Measurements from ENCODE around the gene KRTAP4-12.
"Not testable (repeated sequence)": the region's sequence is repeated elsewhere in the genome, so short reads cannot be mapped to it uniquely, and the experiment has no call there.

Gene KRTAP4-12

DNA sequence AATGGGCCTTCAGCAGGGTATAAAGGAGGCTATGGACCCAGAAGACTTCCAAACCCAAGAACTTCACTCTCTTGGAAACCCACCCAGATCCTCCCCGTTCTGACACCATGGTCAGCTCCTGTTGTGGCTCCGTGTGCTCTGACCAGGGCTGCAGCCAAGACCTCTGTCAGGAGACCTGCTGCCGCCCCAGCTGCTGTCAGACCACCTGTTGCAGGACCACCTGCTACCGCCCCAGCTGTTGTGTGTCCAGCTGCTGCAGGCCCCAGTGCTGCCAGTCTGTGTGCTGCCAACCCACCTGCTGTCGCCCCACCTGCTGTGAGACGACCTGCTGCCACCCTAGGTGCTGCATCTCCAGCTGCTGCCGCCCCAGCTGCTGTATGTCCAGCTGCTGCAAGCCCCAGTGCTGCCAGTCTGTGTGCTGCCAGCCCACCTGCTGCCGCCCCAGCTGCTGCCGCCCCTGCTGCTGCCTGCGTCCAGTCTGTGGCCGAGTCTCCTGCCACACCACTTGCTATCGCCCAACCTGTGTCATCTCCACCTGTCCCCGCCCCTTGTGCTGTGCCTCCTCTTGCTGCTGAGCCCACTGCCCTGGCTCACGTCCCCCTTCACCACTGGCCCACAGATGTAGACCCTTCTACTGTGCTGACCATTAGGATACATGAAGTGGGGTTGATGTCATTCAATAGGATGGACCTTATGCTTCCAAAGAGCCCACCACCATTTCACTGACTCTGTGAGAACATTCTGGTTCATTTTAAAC lies 39.7 kb downstream of the KRTAP4-12 start, which contains the start of gene KRTAP4-7:
Gene KRTAP4-7, plus strand, starts transcription at position 51 of the 757 bp plus-strand sequence. Its CDS starts 57 bp downstream, at position 108.
- not testable (repeated sequence) for H3K36me3 ChIP-seq (ENCODE audit: control insufficient read depth, insufficient read depth, low read length); H3K4me1 ChIP-seq (ENCODE audit: control insufficient read depth, insufficient read depth, low read length); H3K9ac ChIP-seq (ENCODE audit: low read depth, low read length); H3K27me3 ChIP-seq (ENCODE audit: control insufficient read depth, insufficient read depth, low read length); H3K27ac ChIP-seq (ENCODE audit: low read depth, low read length); H3K4me3 ChIP-seq (ENCODE audit: low read depth, low read length); H3K9me3 ChIP-seq (ENCODE audit: control insufficient read depth, insufficient read depth, low read length)

DNA sequence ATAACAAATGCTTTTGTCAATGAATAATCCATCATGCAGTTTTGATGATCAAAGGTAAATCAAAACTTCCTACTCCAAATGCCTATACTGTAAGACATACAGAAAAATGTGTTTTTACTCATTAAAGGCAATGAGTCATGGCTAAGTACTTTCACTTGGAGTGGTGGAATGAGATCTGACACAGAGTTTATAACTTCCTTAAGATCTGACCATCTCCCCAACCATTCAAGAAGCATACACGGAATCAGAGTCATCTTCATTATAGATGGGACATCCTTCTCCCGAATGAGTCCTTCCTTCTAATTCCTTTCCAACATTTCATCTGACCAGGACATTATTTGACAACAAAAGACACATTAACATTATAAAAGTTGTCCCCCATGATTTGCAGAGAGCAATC lies 40.6 kb downstream of the KRTAP4-12 start:
- not testable (repeated sequence) for H3K9me3 ChIP-seq (ENCODE audit: control insufficient read depth, insufficient read depth, low read length); H3K4me1 ChIP-seq (ENCODE audit: control insufficient read depth, insufficient read depth, low read length); H3K4me3 ChIP-seq (ENCODE audit: low read depth, low read length); H3K27ac ChIP-seq (ENCODE audit: low read depth, low read length); H3K9ac ChIP-seq (ENCODE audit: low read depth, low read length); H3K36me3 ChIP-seq (ENCODE audit: control insufficient read depth, insufficient read depth, low read length); H3K27me3 ChIP-seq (ENCODE audit: control insufficient read depth, insufficient read depth, low read length)

DNA sequence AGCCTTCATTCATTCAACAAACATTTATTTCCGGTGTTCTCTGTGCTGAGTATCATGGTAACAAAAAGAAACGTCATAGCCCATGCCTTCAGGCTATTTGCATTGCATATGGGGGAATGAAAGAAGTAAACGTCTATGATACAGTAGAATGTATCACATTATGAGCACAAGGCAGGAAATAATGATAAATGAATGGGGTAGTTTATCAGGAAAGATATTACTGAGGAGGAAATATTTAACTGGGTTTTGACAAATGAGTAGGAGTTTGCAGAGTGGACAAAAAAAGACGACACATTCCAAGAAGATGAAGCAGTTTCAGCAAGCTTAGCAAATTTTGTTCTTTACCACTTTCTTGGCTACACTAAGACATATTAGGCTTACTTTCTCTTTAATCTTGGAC lies 41.4 kb downstream of the KRTAP4-12 start:
- Histone ChIP-seq H3K9me3 (ENCODE audit: control insufficient read depth, insufficient read depth, low read length) (no peaks in the 10 kb centered on the region), H3K4me1 (ENCODE audit: control insufficient read depth, insufficient read depth, low read length) (no peaks in the 10 kb centered on the region), H3K27ac (ENCODE audit: low read depth, low read length) (no peak overlapping the region), H3K27me3 (ENCODE audit: control insufficient read depth, insufficient read depth, low read length) (no peaks in the 10 kb centered on the region), H3K4me3 (ENCODE audit: low read depth, low read length) (no peak overlapping the region), H3K36me3 (ENCODE audit: control insufficient read depth, insufficient read depth, low read length) (no peaks in the 10 kb centered on the region), H3K9ac (ENCODE audit: low read depth, low read length) (no peak overlapping the region)

DNA sequence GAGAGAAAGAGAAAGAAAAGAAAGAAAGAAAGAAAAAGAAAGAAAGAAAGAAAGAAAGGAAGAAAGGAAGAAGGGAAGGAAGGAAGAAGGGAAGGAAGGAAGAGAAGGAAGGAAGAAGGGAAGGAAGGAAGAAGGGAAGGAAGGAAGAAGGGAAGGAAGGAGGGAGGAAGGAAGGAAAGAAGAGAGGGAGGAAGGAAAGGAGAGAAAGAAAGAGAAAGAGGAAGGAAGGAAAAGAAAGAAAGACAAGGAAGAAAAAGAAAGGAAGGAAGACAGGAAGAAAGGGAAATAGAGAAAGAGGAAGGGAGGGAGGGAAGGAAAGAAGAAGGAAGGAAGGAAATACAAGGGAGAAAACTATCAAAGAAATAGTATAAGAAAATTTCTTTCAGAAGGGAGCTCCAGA lies 47.2 kb downstream of the KRTAP4-12 start:
- H3K27me3 ChIP-seq (ENCODE audit: control insufficient read depth, insufficient read depth, low read length), result no peaks in the 10 kb centered on the region
- H3K4me1 ChIP-seq (ENCODE audit: control insufficient read depth, insufficient read depth, low read length), result no peaks in the 10 kb centered on the region
- H3K9me3 ChIP-seq (ENCODE audit: control insufficient read depth, insufficient read depth, low read length), result no peaks in the 10 kb centered on the region
- H3K9ac ChIP-seq (ENCODE audit: low read depth, low read length), result no peak overlapping the region
- no peak overlapping the region for H3K4me3 ChIP-seq (ENCODE audit: low read depth, low read length)
- H3K27ac ChIP-seq (ENCODE audit: low read depth, low read length), result no peak overlapping the region
- no peaks in the 10 kb centered on the region for H3K36me3 ChIP-seq (ENCODE audit: control insufficient read depth, insufficient read depth, low read length)

DNA sequence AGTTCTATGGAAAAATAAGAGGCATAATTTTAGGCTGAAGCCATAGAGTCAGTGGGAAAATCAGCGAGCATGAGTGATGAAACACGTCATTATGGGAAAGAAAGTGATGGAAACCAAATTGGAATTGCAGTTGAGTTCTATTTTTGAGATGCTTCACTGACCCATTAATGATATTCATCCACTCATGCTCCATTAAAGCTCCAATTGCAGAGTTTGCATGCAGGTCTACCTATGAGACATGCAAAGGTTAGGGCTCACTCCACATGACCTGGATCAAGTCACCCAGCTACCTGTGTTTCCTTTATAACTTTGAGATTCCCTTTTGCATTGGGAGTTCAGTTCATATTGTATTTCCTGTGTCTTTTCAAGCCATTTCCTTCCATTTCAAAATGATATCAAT lies 50.3 kb downstream of the KRTAP4-12 start:
- Histone ChIP-seq H3K4me3 (ENCODE audit: low read depth, low read length) (no peak overlapping the region), H3K27ac (ENCODE audit: low read depth, low read length) (no peak overlapping the region)

More for the DNA sequence above, 50.3 kb downstream of the KRTAP4-12 start:
- no peak overlapping the region for H3K9ac ChIP-seq (ENCODE audit: low read depth, low read length)
- H3K27me3 ChIP-seq (ENCODE audit: control insufficient read depth, insufficient read depth, low read length), result no peaks in the 10 kb centered on the region
- no peaks in the 10 kb centered on the region for H3K9me3 ChIP-seq (ENCODE audit: control insufficient read depth, insufficient read depth, low read length)
- no peaks in the 10 kb centered on the region for H3K36me3 ChIP-seq (ENCODE audit: control insufficient read depth, insufficient read depth, low read length)
- H3K4me1 ChIP-seq (ENCODE audit: control insufficient read depth, insufficient read depth, low read length), result no peaks in the 10 kb centered on the region
